WTC11 (cell line): Measurements from ENCODE around the gene KCNQ4.

Source experiments
- CREB1 ChIP-seq: sonication (generic); formaldehyde crosslinking; IDR thresholded peaks from 2 replicates; pipeline ENCODE4 v1.8.0; 2023; ENCODE audit warnings: mild to moderate bottlenecking, missing genetic modification reagents
- FOXP4 ChIP-seq: sonication (generic); formaldehyde crosslinking; IDR thresholded peaks from 2 replicates; pipeline ENCODE4 v1.8.0; 2022; ENCODE audit warnings: mild to moderate bottlenecking, missing genetic modification reagents
- JUN ChIP-seq: sonication (generic); formaldehyde crosslinking; IDR thresholded peaks from 2 replicates; pipeline ENCODE4 v1.8.0; 2023; ENCODE audit warnings: mild to moderate bottlenecking, missing genetic modification reagents
- MAX ChIP-seq: sonication (generic); formaldehyde crosslinking; IDR thresholded peaks from 2 replicates; pipeline ENCODE4 v1.8.0; 2022; ENCODE audit warnings: mild to moderate bottlenecking, missing genetic modification reagents
- NR1H2 ChIP-seq: sonication (generic); formaldehyde crosslinking; IDR thresholded peaks from 2 replicates; pipeline ENCODE4 v1.9.0; 2021; ENCODE audit warnings: mild to moderate bottlenecking, moderate library complexity, missing genetic modification reagents
- RELA ChIP-seq: sonication (generic); formaldehyde crosslinking; IDR thresholded peaks from 2 replicates; pipeline ENCODE4 v1.8.1; 2022; ENCODE audit warnings: missing genetic modification reagents, mild to moderate bottlenecking, borderline replicate concordance
- SP1 ChIP-seq: sonication (generic); formaldehyde crosslinking; conservative IDR thresholded peaks from 2 replicates; pipeline ENCODE4 v1.8.1; 2022; ENCODE audit warnings: missing genetic modification reagents
- TEAD4 ChIP-seq: sonication (generic); formaldehyde crosslinking; IDR thresholded peaks from 2 replicates; pipeline ENCODE4 v1.8.0; 2022; ENCODE audit warnings: mild to moderate bottlenecking, missing genetic modification reagents
- ZNF281 ChIP-seq: sonication (generic); formaldehyde crosslinking; IDR thresholded peaks from 2 replicates; pipeline ENCODE4 v1.8.0; 2023; ENCODE audit warnings: mild to moderate bottlenecking, missing genetic modification reagents
- TF ChIP-seq, protein P1 (sequence below): fragments of 200-600 bp; IDR thresholded peaks from 2 replicates; pipeline ENCODE4 v1.8.0; 2022; ENCODE audit warnings: antibody characterized with exemption

GRCh38 chr1:40808909-40809308, 25.3 kb downstream of the KCNQ4 start:
- TF ChIP-seq CREB1 (no peak), MAX (CRISPR knock-in tag) (no peak), TEAD4 (CRISPR knock-in tag) (no peak), RELA (CRISPR knock-in tag) (no peak), FOXP4 (CRISPR knock-in tag) (no peak), JUN (no peak), SP1 (no peak), ZNF281 (CRISPR knock-in tag) (no peak), NR1H2 (CRISPR knock-in tag) (no peak)
- TF ChIP-seq, protein P1, sequence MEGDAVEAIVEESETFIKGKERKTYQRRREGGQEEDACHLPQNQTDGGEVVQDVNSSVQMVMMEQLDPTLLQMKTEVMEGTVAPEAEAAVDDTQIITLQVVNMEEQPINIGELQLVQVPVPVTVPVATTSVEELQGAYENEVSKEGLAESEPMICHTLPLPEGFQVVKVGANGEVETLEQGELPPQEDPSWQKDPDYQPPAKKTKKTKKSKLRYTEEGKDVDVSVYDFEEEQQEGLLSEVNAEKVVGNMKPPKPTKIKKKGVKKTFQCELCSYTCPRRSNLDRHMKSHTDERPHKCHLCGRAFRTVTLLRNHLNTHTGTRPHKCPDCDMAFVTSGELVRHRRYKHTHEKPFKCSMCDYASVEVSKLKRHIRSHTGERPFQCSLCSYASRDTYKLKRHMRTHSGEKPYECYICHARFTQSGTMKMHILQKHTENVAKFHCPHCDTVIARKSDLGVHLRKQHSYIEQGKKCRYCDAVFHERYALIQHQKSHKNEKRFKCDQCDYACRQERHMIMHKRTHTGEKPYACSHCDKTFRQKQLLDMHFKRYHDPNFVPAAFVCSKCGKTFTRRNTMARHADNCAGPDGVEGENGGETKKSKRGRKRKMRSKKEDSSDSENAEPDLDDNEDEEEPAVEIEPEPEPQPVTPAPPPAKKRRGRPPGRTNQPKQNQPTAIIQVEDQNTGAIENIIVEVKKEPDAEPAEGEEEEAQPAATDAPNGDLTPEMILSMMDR: no peak
